ENCODE results near the gene ZC2HC1B.
A peak's percentile ranks its signal among the peaks of the same experiment; 100 is the strongest.
"Not testable (repeated sequence)": the region's sequence is repeated elsewhere in the genome, so short reads cannot be mapped to it uniquely, and the experiment has no call there.

ZC2HC1B gene
- total RNA-seq, result 0 to 0.29 (median 0.09) reads per million in 4 experiments

GRCh38 chr6:143864234-143864633, at the start of gene ZC2HC1B:
Gene ZC2HC1B, plus strand, starts transcription at chr6:143864474. Its CDS starts 66 bp downstream, at chr6:143864540.
- no peak for DNase-seq

DNA sequence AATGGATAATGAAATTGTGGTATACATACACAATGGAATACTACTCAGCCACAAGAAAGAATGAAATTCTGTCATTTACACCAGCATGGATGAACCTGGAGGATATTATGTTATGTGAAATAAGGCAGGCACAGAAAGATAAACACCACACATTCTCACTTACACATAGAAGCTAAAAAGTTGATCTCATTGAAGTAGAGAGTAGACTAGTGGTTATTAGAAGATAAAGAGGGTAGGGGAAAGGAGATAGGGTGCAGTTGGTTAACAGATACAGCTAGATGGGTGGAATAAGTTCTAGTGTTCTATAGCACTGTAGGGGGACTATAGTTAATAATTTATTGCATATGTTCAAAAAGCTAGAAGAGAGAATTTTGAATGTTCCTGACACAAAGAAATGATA, 46.7 kb upstream of the ZC2HC1B start:
- DNase-seq, result no peak

DNA sequence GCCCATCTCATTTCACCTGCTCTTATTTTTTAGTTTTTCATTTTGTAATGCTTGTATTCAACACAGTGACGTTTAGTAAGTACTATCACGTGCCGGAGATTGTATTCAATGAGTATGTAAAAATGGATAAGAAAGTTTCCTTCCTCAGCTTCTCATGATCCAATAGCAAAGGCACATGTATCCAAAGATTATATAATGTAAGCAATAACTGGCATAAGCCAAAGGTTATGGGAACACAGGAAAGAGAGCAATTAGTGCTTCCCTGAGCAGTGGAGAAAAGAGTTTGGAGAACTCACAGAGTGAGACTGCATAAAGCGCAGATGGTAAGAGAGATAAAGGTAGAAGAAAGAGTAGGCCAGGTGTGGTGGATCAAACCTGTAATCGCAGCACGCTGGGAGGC, 42.9 kb upstream of the ZC2HC1B start:
- no peak for DNase-seq

GRCh38 chr6:143822584-143823024, 41.7 kb upstream of the ZC2HC1B start:
- no peak for DNase-seq

GRCh38 chr6:143823548-143823947, 40.7 kb upstream of the ZC2HC1B start:
- DNase-seq, result no peak

- no peak for DNase-seq
Observed at GRCh38 chr6:143828572-143828971, 35.7 kb upstream of the ZC2HC1B start.

GRCh38 chr6:143836150-143836549, 28.1 kb upstream of the ZC2HC1B start:
- no peak for DNase-seq

DNA sequence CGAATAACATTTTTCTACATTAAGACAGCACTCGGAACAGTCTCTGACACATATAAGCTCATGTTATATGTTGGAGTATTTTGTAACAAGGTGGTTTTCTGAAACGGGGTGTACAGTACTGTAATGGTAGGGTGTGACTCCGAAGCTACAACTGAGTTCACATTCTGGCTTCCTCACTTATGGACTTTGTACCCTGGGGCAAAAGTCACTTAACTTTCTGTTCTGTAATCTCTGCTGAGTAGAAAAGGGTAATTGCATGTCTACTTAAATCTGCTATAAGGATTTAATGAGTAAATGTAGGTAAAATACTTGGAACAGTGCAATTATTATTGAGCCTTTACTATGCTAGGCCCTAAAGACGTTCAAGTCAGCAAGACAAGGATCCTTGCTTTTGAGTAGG, 25.9 kb upstream of the ZC2HC1B start:
- DNase-seq, result no peak

DNA sequence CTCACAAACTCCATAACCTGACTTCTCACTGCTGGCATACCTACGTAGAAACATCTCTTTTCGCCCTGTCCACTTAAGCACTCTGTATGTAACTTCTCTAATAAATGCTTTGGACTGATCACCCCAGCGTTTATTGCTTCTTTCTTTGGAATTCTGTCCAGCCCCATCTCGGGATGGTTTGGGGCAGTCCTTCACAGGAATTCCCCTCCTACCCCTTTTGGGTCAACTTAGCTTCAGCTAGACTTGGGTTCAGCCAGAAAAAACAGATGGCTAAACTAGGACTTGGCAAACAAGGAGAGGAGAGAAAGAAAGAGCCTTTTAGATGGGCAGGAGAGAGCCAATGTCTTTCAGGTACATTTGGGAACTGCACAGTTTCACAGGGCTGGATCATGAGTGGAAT, 25.1 kb upstream of the ZC2HC1B start:
- no peak for DNase-seq

DNA sequence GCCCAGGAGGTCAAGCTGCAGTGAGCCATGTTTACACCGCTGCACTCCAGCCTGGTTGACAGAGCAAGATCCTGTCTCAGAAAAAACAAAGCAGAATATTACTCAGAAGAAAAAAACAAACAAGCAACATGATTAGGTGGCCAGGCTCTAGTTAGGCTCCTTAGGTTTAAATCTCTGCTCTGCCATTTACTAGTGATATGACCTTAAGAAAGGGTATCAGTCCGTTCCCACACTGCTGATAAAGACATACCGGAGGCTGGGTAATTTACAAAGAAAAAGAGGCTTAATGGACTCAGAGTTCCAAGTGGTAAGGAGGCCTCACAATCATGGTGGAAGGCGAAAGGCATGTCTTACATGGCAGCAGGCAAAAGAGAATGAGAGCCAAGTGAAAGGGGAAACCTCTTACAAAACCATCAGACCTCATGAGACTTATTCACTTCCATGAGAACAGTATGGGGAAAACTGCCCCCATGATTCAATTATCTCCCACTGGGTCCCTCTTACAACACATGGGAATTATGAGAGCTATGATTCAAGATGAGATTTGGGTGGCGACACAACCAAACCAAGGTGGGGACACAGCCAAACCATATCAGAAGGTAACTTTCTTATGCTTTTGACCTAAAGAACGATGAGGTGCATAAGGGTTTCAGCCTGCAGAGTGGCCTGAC, 23.5 kb upstream of the ZC2HC1B start:
- no peak for DNase-seq

- no peak for DNase-seq
Observed at GRCh38 chr6:143842461-143842901, 21.8 kb upstream of the ZC2HC1B start.

GRCh38 chr6:143842902-143843676, 21.2 kb upstream of the ZC2HC1B start, which contains the start of gene LTV1:
Gene LTV1, plus strand, starts transcription at chr6:143843338. Its CDS starts 140 bp downstream, at chr6:143843478.
- DNase-seq, result peak; percentile 91

GRCh38 chr6:143843677-143843999, 20.6 kb upstream of the ZC2HC1B start:
- no peak for DNase-seq

DNA sequence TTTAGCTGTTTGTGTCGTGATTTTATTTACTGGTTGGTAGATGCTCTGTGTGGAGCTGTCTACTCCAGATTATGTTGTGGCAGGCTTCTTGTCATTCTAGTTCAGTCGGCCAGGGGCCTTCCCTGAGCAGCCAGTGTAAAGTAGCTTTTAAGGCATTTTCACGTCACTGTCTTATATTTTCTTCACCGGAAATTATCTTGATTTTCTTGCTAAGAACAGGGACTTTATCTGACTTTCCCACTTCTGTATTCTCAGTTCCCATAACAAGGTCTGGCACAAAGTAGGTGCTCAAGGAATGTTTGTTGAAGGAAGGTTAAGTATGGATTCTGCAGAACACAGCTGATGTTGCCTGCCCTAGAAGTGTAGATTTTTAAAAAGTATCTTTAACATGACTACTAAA, 20.3 kb upstream of the ZC2HC1B start:
- DNase-seq, result no peak

GRCh38 chr6:143845033-143845432, 19.2 kb upstream of the ZC2HC1B start:
- no peak for DNase-seq

GRCh38 chr6:143851706-143852105, 12.6 kb upstream of the ZC2HC1B start:
- not testable (repeated sequence) for DNase-seq

DNA sequence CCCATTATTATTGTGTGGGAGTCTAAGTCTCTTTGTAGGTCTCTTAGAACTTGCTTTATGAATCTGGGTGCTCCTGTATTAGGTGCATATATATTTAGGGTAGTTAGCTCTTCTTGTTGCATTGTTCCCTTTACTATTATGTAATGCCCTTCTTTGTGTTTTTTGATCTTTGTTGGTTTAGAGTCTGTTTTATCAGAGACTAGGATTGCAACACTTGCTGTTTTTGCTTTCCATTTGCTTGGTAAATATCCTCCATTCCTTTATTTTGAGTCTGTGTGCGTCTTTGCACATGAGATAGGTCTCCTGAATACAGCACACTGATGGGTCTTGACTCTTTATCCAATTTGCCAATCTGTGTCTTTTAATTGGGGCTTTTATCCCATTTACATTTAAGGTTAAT, 9.2 kb upstream of the ZC2HC1B start:
- DNase-seq, result not testable (repeated sequence)

DNA sequence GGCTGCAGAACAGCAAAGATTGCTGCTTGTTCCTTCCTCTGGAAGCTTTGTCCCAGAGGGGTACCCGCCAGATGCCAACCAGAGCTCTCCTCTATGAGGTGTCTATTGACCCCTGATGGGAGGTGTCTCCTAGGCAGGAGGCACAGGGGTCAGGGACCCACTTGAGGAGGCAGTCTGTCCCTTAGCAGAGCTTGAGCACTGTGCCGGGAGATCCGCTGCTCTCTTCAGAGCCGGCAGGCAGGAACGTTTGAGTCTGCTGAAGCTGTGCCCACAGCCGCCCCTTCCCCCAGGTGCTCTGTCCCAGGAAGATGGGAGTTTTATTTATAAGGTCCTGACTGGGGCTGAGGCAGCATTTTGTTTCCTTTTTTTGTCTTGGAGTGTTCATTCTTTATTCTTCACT, 7.5 kb upstream of the ZC2HC1B start:
- DNase-seq, result not testable (repeated sequence)

DNA sequence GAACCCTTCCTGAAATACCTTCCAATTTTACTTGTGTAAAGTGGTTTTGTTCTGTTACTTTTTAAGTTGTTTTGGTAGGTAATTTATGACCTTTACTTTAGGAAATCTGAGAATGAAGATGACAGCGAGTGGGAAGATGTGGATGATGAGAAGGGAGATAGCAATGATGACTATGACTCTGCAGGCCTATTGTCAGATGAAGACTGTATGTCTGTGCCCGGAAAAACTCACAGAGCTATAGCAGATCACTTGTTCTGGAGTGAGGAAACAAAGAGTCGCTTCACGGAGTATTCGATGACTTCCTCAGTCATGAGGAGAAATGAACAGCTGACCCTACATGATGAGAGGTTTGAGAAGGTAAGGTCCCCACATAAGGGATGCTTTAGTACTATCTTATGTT, 6.6 kb upstream of the ZC2HC1B start:
- DNase-seq, result no peak

DNA sequence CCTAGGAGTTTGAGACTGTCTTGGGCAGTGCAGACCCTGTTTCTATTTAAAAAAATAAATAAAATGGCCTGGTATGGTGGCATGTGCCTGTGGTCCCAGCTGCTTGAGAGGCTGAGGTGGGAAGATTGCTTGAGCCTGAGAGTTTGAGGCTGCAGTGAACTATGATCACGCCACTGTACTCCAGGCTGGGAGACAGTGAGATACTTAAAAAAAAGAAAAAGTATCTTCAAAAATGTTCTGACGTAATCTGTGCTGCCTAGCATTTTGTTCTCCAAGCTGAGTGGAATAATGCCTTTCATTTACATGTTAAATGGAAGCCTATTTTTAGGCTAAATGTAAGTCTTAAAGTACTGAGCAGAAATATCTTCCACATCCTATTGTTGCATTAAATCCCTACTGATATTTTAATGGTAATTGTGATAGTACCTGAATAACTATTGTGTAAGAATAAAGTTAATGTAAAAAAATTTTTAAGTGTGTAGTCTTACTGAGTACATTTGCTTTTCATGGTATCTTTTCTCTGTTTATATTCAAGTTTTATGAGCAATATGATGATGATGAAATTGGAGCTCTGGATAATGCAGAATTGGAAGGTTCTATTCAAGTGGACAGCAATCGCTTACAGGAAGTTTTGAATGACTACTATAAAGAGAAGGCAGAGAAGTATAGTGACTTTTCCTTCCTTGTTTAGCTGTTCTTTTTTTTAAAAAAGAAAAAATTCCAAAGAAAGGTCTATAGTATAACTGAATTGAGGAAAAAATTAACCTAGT, 4.2 kb upstream of the ZC2HC1B start:
- DNase-seq, result no peak

DNA sequence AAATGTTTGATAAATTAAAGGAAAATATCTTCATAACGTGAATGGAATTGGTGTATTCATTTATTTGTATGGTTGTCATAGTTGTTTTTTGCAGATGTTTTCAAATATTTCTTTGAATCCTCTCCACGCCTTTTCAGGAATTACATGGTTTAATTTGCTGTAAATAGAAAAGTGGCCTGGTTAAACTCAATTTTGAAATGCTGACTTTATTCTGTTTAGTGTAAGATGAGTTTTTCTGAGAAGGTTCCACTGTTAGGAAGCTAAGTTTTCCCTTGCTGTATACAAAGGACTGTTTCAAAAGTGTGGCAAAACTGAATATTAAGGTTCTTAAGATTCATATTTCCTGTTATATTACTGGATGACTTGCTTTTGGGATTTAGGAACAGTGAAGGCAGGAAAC, 503 bp upstream of the ZC2HC1B start:
- DNase-seq, result no peak

GRCh38 chr6:143867236-143867635, 3.0 kb downstream of the ZC2HC1B start:
- DNase-seq, result no peak

GRCh38 chr6:143868808-143869207, 4.5 kb downstream of the ZC2HC1B start:
- DNase-seq, result not testable (repeated sequence)
